Hypothalamus (tissue), 51 donors: ENCODE results near the gene TSFM.

ENCODE experiments used
- DNase-seq, 51 donors: peaks; one replicate each; lab custom pipeline; 2025; lab: John Stamatoyannopoulos, UW

Gene TSFM

DNA sequence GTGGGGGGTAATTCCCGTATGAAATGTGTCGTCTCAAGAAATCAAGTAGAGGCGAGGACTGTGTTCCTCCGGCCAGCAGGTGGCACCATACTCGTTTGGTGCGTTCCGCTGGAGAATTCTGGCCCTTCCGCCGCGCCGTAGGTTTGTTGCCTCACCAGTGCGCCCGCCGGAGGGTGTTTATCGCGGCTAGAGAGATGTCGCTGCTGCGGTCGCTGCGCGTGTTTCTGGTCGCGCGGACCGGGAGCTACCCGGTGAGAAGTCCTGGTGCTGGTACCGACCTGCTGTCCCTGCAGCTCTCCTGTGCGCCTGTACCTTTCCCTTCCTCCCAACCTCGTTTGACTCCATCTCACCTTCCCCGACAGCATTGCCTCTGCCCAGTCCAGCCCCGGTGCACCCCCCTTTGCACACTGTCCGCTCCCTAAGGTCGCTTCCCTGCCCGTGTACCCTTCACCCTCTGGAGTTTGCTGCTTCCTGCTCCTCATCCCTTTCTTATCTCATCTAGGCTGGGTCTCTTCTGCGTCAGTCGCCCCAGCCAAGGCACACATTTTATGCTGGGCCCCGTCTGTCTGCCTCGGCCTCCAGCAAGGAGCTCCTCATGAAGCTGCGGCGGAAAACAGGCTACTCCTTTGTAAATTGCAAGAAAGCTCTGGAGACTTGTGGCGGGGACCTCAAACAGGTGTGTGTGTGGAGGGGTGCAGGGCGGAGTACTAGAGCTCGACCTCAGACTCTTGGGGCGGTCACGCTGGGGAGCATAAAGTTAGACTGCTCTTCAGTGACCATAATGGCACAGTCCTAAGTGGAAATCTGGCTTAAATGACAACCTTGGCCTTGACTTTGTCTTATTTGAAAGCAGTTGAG is at the start of gene TSFM:
TSFM (plus strand) TSS at position 180 of the 858 bp plus-strand sequence; CDS start at position 195, 15 bp downstream.
- peak; percentile 47 to 97 (median 89) for DNase-seq

- DNase-seq = no peak
These were observed 48.7 kb upstream of the TSFM start for GRCh38 chr12:57733928-57734327.

DNA sequence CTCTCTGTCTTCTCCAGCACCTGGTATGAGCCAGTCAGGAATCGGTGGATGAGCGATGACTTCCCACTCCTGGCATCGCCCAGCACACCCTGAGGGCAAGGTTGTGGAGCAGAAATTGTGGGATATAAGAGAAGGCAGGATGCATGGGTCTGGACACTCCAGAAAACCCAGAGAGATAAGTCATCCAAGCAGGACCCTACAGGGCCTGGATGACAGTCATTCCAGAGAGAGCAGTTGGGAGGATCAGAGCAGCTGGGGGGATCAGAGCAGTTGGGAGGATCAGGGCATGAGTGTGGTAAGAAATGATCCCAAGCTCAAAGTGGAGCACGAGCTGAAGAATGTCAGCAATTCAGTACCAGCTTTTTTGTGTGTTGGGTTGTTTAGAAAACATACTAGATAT is 48.0 kb upstream of the TSFM start:
- DNase-seq = no peak

GRCh38 chr12:57735198-57735855 is 47.3 kb upstream of the TSFM start:
- DNase-seq = peak in 6 of 51 donors; percentile 12 to 29 (median 19)

DNA sequence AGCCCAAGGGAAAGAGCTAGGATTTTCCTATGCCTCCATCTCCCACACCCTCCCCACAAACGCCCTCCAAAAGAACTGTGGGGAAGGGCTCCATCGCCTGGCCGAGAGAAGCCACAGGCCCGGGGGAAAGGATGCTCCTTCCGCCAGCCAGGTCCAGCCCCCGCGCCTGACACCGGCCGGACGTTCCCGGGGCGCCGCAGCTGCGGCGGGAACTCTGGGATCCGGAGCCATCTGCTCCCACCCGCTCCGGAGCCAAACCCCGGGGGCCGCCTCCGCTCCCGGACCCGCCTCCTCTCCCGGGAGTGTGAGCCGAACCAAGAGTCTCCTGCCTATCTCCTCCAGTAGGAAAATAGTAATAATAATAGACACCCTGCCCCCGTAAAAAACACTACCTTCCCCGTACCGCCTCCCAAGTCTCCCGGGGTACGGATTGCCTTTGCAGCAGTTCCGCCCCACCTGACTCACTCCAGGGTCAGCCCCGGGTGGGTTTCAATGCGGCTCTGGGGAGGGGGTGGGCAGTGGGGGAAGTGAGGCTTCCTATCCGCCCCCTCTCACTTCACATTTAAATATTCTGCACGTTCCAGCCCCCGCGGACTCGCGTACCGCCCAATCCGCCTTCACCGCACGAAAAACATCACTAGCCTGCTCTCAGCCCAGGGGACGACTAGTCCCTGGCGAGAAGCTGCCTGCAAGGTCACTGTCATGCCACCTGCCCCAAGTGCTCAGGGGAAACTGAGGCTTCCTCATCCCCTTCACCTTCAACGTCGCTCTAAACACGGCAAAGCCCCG is 46.4 kb upstream of the TSFM start:
- DNase-seq = peak in 25 of 51 donors; percentile 16 to 85 (median 35)

DNA sequence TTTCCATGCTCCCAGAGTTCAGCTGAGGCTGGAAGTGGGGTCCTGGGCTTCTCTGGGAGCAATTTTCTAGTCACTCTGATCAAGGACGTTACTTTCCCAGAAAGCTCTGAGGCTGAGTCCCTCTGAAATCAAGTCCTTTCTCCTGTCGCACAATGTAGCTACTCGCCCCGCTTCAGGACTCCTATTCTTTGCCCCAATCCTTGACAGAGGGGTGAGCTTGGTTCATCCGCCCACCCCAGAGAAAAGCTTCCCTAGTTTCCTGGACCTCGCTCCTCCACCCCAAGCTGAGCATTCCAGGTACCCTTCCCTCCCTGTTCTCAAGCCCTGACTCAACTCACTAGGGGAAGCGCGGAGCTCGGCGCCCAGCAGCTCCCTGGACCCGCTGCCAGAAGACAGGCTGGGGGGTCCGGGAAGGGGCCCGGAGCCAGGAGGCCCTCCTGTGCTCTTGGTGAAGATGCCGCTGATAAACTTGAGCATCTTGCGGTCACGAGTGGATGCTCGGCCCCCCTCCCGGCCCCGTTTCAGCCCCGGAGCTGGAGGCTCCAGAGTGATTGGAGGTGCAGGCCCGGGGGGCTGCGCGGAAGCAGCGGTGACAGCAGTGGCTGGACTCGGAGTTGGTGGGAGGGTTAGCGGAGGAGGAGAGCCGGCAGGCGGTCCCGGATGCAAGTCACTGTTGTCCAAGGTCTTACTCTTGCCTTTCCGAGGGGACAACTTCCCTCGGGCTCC is 45.7 kb upstream of the TSFM start:
- peak in 1 of 51 donors; percentile 44 for DNase-seq

DNA sequence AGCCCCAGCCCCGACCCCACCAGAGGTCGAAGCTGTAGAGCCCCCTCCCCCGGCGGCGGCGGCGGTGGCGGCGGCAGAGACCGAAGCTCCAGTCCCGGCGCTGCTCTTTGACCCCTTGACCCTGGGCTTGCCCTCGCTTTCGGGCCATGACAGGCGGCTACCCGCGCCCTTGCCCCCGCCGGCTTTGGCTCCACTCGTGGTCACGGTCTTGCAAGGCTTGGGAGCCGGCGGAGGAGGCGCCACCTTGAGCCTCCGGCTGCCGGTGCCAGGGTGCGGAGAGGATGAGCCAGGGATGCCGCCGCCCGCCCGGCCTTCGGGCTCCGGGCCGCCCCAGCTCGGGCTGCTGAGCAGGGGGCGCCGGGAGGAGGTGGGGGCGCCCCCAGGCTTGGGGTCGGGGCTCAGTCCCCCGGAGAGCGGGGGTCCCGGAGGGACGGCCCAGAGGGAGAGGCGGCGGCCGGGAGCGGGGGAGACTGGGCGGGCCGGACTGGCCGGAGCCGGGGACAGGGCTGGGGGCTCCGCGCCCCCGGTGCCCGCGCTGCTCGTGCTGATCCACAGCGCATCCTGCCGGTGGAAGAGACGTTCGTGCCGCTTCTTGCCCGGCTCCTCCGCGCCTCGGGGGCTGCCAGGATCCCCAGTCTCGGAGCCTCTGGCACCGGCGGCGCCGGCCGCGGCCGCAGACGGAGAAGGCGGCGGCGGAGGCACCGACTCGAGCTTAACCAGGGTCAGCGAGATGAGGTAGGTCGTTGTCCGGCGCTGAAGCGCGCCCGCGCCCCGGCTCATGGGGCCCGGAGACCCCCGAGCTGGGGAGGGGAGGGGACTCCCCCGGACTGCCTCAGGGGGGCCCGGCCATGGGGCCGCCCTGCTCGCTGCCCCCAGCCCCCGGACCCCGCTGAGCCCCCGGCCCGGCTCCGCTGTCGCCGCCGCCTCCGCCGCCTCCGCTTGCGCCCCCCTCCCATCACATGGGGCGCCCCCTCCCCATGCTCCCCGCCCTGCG is 44.8 kb upstream of the TSFM start:
- peak in 4 of 51 donors; percentile 12 to 28 (median 16) for DNase-seq

DNA sequence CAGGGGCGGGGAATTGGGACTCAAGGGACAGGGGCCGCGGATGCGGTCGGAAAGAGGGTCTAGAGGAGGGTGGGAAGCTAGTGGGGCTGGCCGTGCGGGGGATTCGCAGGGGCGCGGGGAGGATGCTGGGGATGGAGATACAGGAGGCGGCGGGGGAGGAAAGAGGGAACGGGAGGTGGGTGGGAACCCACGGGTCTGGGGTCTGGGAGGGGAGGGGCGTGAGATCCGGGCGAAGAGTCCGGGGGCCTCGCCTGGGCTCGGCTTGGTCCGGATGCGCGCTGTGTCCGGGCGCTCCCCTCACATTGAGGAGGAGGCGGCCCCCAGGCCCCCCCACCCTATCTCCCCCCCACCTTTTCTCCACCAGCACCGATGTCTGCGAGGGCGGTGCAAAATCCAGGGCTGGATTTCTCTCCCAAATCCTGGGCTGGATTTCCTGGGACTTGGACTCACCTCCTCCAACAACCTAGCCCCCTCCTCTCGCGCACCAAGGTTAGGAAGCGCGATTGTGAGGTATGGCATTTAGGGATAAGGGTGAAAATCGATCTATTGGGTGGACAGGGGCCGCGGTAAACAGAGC is 43.8 kb upstream of the TSFM start, which contains the start of gene AGAP2:
AGAP2 (minus strand) TSS at position 82 of the 577 bp plus-strand sequence. CDS start 496 bp downstream, outside the sequence.
- peak in 22 of 51 donors; percentile 13 to 60 (median 30) for DNase-seq

DNA sequence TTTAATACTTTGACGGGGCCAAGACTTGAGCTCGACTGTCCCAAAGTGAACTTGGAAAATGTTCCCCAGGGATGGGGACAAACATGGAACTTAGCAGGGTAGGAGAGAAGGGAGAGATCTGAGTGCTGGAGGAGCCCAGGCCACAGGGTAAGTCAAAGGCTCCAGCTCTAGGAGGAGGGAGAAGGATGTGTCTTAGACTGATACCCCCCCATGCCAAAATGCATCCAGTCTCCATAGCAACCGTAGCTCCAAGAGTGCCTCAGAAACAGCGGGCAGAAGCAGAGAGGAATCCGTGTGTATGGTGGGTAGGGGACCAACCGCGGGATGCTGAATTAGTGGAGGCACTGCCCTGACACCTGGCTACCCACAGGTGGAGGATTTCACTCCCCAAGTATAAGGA is 43.2 kb upstream of the TSFM start:
- peak in 1 of 51 donors; percentile 14 for DNase-seq

DNA sequence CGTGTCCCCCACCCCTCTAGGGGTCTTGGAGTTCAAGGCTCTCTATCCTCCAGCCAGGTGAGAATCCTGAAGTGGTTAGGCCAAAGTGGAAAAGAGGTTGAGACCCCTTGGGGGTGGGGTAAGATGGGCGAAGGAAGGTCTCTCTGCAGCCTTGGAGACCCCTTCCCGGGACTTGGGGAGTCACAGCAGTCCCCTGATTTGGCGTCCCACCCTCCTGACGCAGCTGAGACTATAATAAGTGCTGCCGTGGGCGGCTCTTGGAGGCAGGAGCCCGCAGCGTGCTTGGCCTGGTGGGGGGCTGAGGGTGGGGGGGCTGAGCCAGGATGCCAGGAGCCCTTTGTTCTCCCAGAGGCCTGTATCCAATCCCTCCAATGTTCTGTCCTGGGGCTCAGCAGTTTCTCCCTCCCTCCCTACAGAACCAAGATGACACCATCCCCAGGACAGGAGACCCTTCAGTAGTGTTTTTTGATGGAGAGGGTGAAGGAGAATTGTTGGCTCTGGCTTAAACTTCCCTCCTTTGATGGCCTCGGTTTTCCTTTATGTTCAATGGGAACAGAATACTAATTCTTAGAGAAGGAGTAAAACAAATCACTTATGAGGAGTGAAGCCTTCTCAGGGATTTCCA is 42.6 kb upstream of the TSFM start:
- peak in 3 of 51 donors; percentile 20 to 31 (median 30) for DNase-seq

DNA sequence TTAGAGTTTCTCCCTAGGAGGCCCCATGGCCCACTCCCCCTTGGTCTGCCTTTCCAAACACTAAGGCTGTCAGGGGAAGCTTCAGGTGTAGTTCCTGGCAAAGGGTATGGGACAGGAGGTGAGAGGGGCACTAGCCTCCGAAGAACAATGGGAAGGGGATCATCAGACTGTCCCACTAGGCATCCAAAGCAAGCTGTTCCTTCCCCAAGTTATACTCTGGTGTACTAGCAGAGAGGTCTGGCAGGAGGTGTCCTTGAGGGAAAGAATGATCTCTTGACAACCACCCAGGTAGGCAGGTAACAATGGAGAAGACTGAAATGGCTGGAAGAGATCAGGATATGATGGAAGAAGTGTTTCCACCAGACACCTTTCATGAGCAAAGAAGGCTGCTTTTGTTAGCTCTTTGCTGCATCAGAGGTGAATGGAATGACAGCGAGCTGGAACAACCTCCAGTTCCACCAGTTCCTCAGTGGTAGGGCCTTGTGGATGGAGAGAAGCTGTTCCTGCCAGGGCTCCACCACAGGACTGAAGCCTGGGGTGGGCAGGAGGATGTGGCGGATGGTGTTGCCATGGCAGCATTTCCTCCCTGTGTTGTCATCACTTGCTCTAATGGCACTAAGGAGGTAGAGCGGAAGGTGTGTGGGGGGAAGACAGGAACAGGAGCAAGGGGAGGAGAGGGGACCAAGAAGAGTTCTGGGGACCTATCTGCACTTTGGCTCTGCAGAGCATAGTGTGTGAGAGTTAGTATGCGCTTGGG is 41.8 kb upstream of the TSFM start:
- peak in 13 of 51 donors; percentile 7 to 63 (median 27) for DNase-seq

DNA sequence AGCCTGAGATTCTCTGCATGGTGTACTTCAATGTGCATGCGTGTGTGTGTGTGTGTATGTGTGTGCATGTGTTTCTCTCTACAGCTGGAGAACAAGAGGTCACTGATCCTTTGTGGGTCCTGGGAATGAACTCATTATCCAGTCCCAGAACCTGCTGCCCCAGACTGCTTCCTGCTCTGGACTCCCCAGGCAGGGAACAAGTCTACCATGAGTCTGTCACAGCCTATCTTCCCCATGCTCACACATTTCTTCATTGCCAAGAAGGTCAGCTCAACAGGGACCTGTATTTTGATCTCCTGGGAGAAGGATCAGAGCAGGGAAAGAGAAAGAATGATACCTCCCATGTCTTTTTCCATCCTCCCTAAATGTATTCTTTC is 41.2 kb upstream of the TSFM start:
- no peak for DNase-seq

- DNase-seq = no peak
These were observed 40.5 kb upstream of the TSFM start for GRCh38 chr12:57741844-57742738.

DNA sequence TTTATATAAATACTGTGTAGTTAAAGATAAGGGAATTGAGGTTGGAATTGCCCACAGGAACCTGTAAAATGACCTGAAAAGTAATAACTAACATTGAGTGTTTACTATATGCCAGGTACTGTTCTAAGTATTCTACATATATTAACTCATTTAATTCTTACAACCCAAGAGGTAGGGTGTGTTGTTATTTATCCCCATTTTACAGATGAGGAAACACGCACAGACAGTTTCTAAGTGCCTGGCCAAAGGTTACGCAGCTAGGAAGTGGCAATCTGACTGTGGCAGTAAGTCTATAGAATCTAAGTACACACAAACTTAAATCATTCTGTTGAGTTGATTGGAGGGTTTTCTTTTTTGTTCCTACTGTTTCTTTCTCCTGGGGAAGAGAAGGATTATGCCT is 38.8 kb upstream of the TSFM start:
- DNase-seq = no peak

DNA sequence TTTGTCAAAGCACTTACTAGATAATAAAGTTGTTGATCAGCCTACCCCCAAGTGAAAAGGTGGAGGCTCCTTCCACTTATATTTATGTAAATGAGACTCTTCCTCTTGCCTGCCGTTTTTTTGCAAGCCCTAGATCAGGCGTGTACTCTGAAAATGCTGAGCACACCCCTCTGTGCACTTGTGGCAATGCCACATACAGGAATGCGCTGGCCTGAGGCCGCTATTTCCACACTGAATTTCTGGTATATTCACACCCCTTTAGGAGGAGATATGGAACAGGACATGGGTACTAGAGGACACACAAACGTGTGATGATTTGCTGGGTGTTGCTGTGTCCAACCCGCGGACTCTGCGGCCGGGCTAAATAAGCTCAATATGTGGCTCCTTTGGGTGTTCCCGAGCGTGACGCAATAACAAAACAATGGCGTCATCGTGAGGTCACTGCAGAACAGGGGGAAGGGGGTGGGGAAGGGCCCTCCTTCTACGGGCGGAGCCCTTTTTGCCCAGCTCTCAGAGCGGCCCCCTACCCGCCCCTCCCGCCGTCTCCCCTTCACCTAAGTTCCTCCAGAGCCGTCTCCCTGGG is 38.3 kb upstream of the TSFM start:
- DNase-seq = peak in 28 of 51 donors; percentile 47 to 84 (median 64)
